ENCODE measurements around the gene IL1RAPL1. TPM values are rescaled to one million over a fixed set of nuclear protein-coding genes. Genes with fewer than 3 reads are reported as not detected.

IL1RAPL1 gene
- total and polyA plus RNA-seq, 8 donors = 0.06 to 3.3 (median 0.31) TPM; not detected in 3

- no peaks in the 10 kb centered on the region for H3K4me1 ChIP-seq
- H3K9me3 ChIP-seq = no peaks in the 10 kb centered on the region
- intact Hi-C loops (cut with DNase I; ENCODE audit: low total_unique reads) = no loop called here
- TF ChIP-seq, protein P1, sequence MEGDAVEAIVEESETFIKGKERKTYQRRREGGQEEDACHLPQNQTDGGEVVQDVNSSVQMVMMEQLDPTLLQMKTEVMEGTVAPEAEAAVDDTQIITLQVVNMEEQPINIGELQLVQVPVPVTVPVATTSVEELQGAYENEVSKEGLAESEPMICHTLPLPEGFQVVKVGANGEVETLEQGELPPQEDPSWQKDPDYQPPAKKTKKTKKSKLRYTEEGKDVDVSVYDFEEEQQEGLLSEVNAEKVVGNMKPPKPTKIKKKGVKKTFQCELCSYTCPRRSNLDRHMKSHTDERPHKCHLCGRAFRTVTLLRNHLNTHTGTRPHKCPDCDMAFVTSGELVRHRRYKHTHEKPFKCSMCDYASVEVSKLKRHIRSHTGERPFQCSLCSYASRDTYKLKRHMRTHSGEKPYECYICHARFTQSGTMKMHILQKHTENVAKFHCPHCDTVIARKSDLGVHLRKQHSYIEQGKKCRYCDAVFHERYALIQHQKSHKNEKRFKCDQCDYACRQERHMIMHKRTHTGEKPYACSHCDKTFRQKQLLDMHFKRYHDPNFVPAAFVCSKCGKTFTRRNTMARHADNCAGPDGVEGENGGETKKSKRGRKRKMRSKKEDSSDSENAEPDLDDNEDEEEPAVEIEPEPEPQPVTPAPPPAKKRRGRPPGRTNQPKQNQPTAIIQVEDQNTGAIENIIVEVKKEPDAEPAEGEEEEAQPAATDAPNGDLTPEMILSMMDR (IDR thresholded peaks at IDR 0.05) = no peak
- TF ChIP-seq EP300 (IDR thresholded peaks at IDR 0.05) (no peak), POLR2A (IDR thresholded peaks at IDR 0.05) (no peak), POLR2AphosphoS5 (IDR thresholded peaks at IDR 0.05) (no peak)
- no peaks in the 10 kb centered on the region for H3K36me3 ChIP-seq
- no peak for DNase-seq
- H3K27me3 ChIP-seq = no peaks in the 10 kb centered on the region
- no peak overlapping the region for H3K27ac ChIP-seq
- H3K4me3 ChIP-seq = no peak overlapping the region
Measured at GRCh38 chrX:29661290-29661689, 1074.0 kb downstream of the IL1RAPL1 start.

DNA sequence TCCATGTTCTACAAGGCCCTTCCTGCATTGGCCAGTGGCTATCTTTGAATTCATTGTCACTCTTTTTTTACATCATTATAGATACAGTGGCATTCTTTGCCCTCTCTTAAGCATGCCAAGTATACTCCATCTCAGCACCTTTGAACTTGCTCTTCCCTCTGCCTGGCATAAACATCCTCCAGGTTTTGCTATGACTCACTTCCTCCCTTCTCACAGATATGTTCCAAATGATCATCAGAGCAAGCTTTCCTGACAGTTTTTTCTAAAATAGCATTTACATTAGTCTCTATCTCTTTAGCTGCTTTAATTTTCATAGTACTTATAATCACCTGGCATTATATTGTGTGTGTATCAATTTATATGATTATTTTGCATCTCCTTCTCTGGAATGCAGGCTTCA lies 1074.9 kb downstream of the IL1RAPL1 start:
- Histone ChIP-seq H3K4me3 (no peak overlapping the region), H3K27ac (peak overlapping the region in 2 of 5 donors; percentile 14 to 39), H3K36me3 (no peaks in the 10 kb centered on the region), H3K27me3 (no peaks in the 10 kb centered on the region), H3K9me3 (no peaks in the 10 kb centered on the region), H3K4me1 (no peaks in the 10 kb centered on the region)
- intact Hi-C loops (cut with DNase I; ENCODE audit: low total_unique reads) = no loop called here
- DNase-seq = peak in 1 of 2 donors; percentile 5
- TF ChIP-seq POLR2AphosphoS5 (IDR thresholded peaks at IDR 0.05) (no peak), EP300 (IDR thresholded peaks at IDR 0.05) (no peak), POLR2A (IDR thresholded peaks at IDR 0.05) (no peak)
- TF ChIP-seq, protein P1 (IDR thresholded peaks at IDR 0.05) = no peak

DNA sequence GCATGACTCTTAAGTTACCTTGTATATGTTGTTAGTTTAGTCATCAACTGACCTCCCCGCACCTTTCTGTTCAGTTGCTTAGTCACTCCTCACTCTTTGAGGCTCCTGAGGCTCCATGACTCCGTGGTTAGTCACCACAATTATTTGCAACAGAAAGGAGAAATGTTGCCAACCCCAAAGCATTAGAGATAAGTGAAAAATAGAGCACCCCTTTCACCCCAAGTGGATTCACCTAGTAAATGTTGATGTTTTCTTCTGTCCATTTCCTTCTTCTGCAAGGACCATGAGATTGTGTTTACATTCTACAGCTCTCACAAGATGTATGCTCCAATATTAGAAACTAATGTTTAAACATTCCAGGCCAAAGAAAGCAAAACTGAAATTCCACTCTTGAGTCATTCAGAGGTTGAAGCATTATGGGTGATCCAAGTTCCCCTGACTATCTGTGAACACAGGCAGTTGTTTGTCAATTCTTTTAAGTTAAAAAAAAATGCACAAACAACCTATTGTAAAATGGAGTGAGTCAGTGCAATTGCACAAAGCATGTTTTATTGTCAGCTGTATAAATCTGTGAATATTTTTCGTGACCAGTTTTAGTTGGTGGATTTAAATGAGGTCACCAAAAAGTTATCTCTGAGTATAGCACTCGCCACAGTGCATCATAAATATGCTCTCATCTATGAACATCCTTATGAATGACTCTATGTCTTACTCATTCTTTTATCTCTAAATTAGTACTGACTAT lies 1075.7 kb downstream of the IL1RAPL1 start:
- Histone ChIP-seq H3K36me3 (no peaks in the 10 kb centered on the region), H3K9me3 (no peaks in the 10 kb centered on the region), H3K4me3 (no peak overlapping the region), H3K27me3 (no peaks in the 10 kb centered on the region), H3K4me1 (no peaks in the 10 kb centered on the region), H3K27ac (peak overlapping the region in 2 of 5 donors; percentile 12 to 14)
- peak in 1 of 2 donors; percentile 23 for DNase-seq
- WGBS, 5 donors = 27 to 41% (median 29%) methylated on average over 4 of the region's 4 CpGs
- TF ChIP-seq, protein P1 (IDR thresholded peaks at IDR 0.05) = no peak
- TF ChIP-seq EP300 (IDR thresholded peaks at IDR 0.05) (no peak), POLR2AphosphoS5 (IDR thresholded peaks at IDR 0.05) (no peak), POLR2A (IDR thresholded peaks at IDR 0.05) (no peak)
- intact Hi-C loops (cut with DNase I; ENCODE audit: low total_unique reads) = no loop called here

DNA sequence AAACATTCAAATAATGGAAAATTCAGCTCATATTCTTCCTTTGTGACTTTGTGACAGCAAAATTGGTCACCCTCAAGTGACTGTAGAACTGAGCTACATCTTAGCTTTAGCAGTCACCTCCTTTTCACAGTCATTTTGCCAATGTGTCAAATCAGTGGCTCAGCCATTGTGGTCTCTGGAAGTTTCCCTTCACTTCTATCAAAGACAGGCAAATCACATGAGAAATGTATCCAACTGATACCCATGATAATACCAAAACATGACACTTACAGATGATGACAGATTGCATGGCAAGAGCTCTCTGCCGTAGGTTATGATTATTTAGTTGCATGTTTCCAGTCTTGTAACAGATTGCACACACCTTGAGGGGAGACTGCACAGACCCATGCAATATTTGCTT lies 1078.3 kb downstream of the IL1RAPL1 start:
- no peak overlapping the region for H3K4me3 ChIP-seq
- 79 to 100% (median 82%) methylated on average over 1 of the region's 1 CpG for whole genome bisulfite sequencing, 5 donors
- H3K27me3 ChIP-seq = no peaks in the 10 kb centered on the region
- no peak for DNase-seq
- no peaks in the 10 kb centered on the region for H3K4me1 ChIP-seq
- TF ChIP-seq POLR2A (IDR thresholded peaks at IDR 0.05) (no peak), POLR2AphosphoS5 (IDR thresholded peaks at IDR 0.05) (no peak)
- intact Hi-C loops (cut with DNase I; ENCODE audit: low total_unique reads) = no loop called here
- no peaks in the 10 kb centered on the region for H3K9me3 ChIP-seq
- H3K36me3 ChIP-seq = no peaks in the 10 kb centered on the region
- no peak overlapping the region for H3K27ac ChIP-seq

DNA sequence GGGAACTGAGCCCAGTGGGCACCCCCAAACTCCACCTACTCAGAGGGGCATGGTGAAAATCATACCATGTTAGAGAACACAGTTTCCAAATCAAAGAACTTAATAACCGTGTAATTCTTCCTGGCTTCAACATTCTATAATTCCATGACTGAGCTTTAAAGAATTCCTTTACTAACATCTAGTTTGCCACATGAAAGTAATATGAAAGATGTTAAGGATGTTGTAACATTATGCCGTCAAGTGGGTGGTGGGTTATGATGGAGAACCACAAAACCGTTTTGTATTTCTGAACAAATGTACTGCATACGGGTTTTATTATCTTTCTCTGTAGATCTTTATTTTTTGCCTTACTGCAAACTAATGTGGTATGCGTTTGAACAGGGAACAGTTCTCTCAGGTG lies 1079.1 kb downstream of the IL1RAPL1 start:
- intact Hi-C loops (cut with DNase I; ENCODE audit: low total_unique reads) = no loop called here
- TF ChIP-seq, protein P1 (IDR thresholded peaks at IDR 0.05) = no peak
- no peak for TF ChIP-seq POLR2AphosphoS5 (IDR thresholded peaks at IDR 0.05)
- TF ChIP-seq EP300 (IDR thresholded peaks at IDR 0.05) = no peak
- TF ChIP-seq POLR2A (IDR thresholded peaks at IDR 0.05) = no peak
- WGBS, 5 donors = 75 to 92% (median 85%) methylated on average over 5 of the region's 5 CpGs
- H3K36me3 ChIP-seq = no peaks in the 10 kb centered on the region
- H3K9me3 ChIP-seq = no peaks in the 10 kb centered on the region
- H3K4me3 ChIP-seq = no peak overlapping the region
- H3K27me3 ChIP-seq = no peaks in the 10 kb centered on the region
- no peak overlapping the region for H3K27ac ChIP-seq
- H3K4me1 ChIP-seq = no peaks in the 10 kb centered on the region
- DNase-seq = no peak
